K562 (cell line): ENCODE measurements around the gene TP63. TPM values are rescaled to one million over a fixed set of nuclear protein-coding genes. Genes with fewer than 3 reads are reported as not detected.

Experiments
- ATAC-seq: fragments of 200-7000 bp; cut with Tn5 transposase; 3 replicates; pipeline ENCODE4 v1.9.1; 2020; ENCODE audit warnings: moderate library complexity
- BruUV-seq: library from RNA; stranded (reverse); fragments of 400-500 nt; replicated peaks from 2 replicates; lab custom pipeline; 2021; lab: Mats Ljungman, UMichigan
- CTCF ChIA-PET: fragments of 300-600 bp; formaldehyde crosslinking; extraction: SDS; loops from one replicate; lab custom pipeline; 2021; ENCODE audit warnings: low intra/inter-chr PET ratio; lab: Yijun Ruan, JAX
- POLR2A ChIA-PET: fragments of 300-600, 350-650 bp; sonication (Branson Sonifier 250); formaldehyde crosslinking; extraction: SDS; loops from one replicate; lab custom pipeline; 2021; ENCODE audit warnings: antibody characterized with exemption, inconsistent platforms; lab: Yijun Ruan, JAX
- DNase-seq, 4 experiments: peaks; one replicate each; pipeline versions ENCODE4 v3.0.0 to v3.0.0-alpha.2; 2011 to 2018; ENCODE audit warnings: low spot score in 3 of 4, mixed read lengths in 3 of 4; ENCODE audit errors: extremely low read depth in 1 of 4
- FAIRE-seq: peaks from 2 replicates; lab custom pipeline; 2011; peaks lifted over from hg19 to GRCh38; lab: Jason Lieb, UNC
- H2AFZ ChIP-seq: 2 replicates; pipeline ENCODE4 v1.6.0; 2011; ENCODE audit warnings: low read depth, low read length, control low read depth, inconsistent platforms
- H3K27ac ChIP-seq: fragments of 200-600 bp; 3 replicates; pipeline ENCODE4 v1.8.0; 2011; ENCODE audit warnings: low read depth, mild to moderate bottlenecking, control low read depth, inconsistent platforms, low read length, moderate library complexity, mixed read lengths; ENCODE audit errors: extremely low read depth
- H3K27me3 ChIP-seq, 2 experiments: fragments of 300-600 bp in 1 of 2; 2 replicates in 1 of 2; 3 replicates in 1 of 2; pipeline versions ENCODE4 v1.6.0 to v1.8.0; 2011; ENCODE audit warnings: inconsistent platforms in 2 of 2, low read length in 2 of 2, mild to moderate bottlenecking in 1 of 2, mixed read lengths in 1 of 2, moderate library complexity in 1 of 2; ENCODE audit not compliant: control insufficient read depth in 2 of 2, insufficient read depth in 2 of 2
- H3K36me3 ChIP-seq: fragments of 300-600 bp; 3 replicates; pipeline ENCODE4 v1.8.0; 2011; ENCODE audit warnings: mild to moderate bottlenecking, low read length, inconsistent platforms; ENCODE audit not compliant: control insufficient read depth, insufficient read depth
- H3K4me1 ChIP-seq, 2 experiments: fragments of 200-600 bp in 1 of 2; replicated peaks in 1 of 2; 2 replicates in 1 of 2; 3 replicates in 1 of 2; pipeline versions ENCODE4 v1.5.1 to v1.8.0; 2011; ENCODE audit warnings: inconsistent platforms in 2 of 2, low read length in 2 of 2, mild to moderate bottlenecking in 1 of 2, mixed read lengths in 1 of 2, moderate library complexity in 1 of 2; ENCODE audit not compliant: control insufficient read depth in 2 of 2, insufficient read depth in 2 of 2
- H3K4me2 ChIP-seq: 2 replicates; pipeline ENCODE4 v1.6.1; 2011; ENCODE audit warnings: low read length, control low read depth, inconsistent platforms, mixed read lengths; ENCODE audit not compliant: insufficient read depth
- H3K4me3 ChIP-seq: fragments of 200-600 bp; sonication (generic), shearing (Covaris generic); 2 replicates; pipeline ENCODE4 v1.5.1; 2016; ENCODE audit warnings: control low read depth, inconsistent platforms
- H3K79me2 ChIP-seq: fragments of 200-600 bp; 3 replicates; pipeline ENCODE4 v1.8.0; 2011; ENCODE audit warnings: low read length, inconsistent platforms; ENCODE audit not compliant: control insufficient read depth, insufficient read depth
- H3K9ac ChIP-seq, 2 experiments: 2 replicates each; pipeline versions ENCODE4 v1.6.0 to v1.6.1; 2011; ENCODE audit warnings: low read depth in 2 of 2, low read length in 2 of 2, control low read depth in 1 of 2, inconsistent platforms in 1 of 2, mild to moderate bottlenecking in 1 of 2, mixed read lengths in 1 of 2; ENCODE audit not compliant: insufficient read depth in 1 of 2
- H3K9me1 ChIP-seq: one replicate; pipeline ENCODE4 v1.6.0; 2011; ENCODE audit warnings: inconsistent platforms, mild to moderate bottlenecking, low read length, moderate library complexity; ENCODE audit not compliant: control insufficient read depth, insufficient read depth
- H3K9me3 ChIP-seq: replicated peaks from 2 replicates; pipeline ENCODE4 v1.5.1; 2011; ENCODE audit warnings: low read depth, low read length, inconsistent platforms; ENCODE audit not compliant: control insufficient read depth, insufficient read depth
- H4K20me1 ChIP-seq: replicated peaks from 2 replicates; pipeline ENCODE4 v1.6.1; 2011; ENCODE audit warnings: low read length, inconsistent platforms, mixed read lengths; ENCODE audit not compliant: control insufficient read depth, insufficient read depth
- FOXJ2 ChIP-seq: fragments of 200-800 bp; sonication (Bioruptor generic); IDR thresholded peaks from 2 replicates; pipeline ENCODE4 v1.6.1; 2016; ENCODE audit warnings: missing genetic modification characterization, missing compliant biosample characterization
- HLTF ChIP-seq: fragments of 450-650 bp; IDR thresholded peaks from 2 replicates; pipeline ENCODE4 v1.6.1; 2016
- PRPF4 ChIP-seq: fragments of 200-400 bp; formaldehyde crosslinking; IDR thresholded peaks from one replicate; pipeline ENCODE4 v1.6.1; 2017; ENCODE audit warnings: low read length, low read depth, mild to moderate bottlenecking; ENCODE audit not compliant: insufficient read depth, poor library complexity, severe bottlenecking
- PYGO2 ChIP-seq: fragments of 450-650 bp; IDR thresholded peaks from 2 replicates; pipeline ENCODE4 v1.6.1; 2016; ENCODE audit warnings: mild to moderate bottlenecking, missing genetic modification characterization, moderate library complexity, missing compliant biosample characterization
- RFX7 ChIP-seq: fragments of 250-450 bp; sonication (Bioruptor Pico); IDR thresholded peaks from 2 replicates; pipeline ENCODE4 v1.5.1; 2021; ENCODE audit warnings: mild to moderate bottlenecking
- SMARCB1 ChIP-seq: IDR thresholded peaks from 2 replicates; pipeline ENCODE4 v1.6.1; 2011; ENCODE audit warnings: improper control_type of control experiment, low read depth; ENCODE audit not compliant: insufficient read length
- STAT5A ChIP-seq: IDR thresholded peaks from 2 replicates; pipeline ENCODE4 v1.6.1; 2012; ENCODE audit warnings: low read length, inconsistent platforms, borderline replicate concordance
- TEAD1 ChIP-seq, 2 experiments: fragments of 450-650 bp in 1 of 2; sonication (generic) in 1 of 2; formaldehyde crosslinking; IDR thresholded peaks; 2 replicates each; pipeline versions ENCODE4 v1.4.0 to v1.8.0; 2020 to 2022; ENCODE audit warnings: mild to moderate bottlenecking in 2 of 2, missing genetic modification reagents in 1 of 2
- ZBTB40 ChIP-seq, 2 experiments: fragments of 450-650 bp in 1 of 2; sonication (generic) in 1 of 2; formaldehyde crosslinking in 1 of 2; IDR thresholded peaks; 2 replicates each; pipeline versions ENCODE4 v1.7.1 to v1.9.0; 2016 to 2022; ENCODE audit warnings: inconsistent platforms in 1 of 2, mild to moderate bottlenecking in 1 of 2, missing genetic modification reagents in 1 of 2
- ZBTB5 ChIP-seq: fragments of 450-650 bp; IDR thresholded peaks from 2 replicates; pipeline ENCODE4 v1.6.1; 2017; ENCODE audit warnings: antibody characterized with exemption
- ZNF766 ChIP-seq: fragments of 200-800 bp; sonication (Bioruptor generic); conservative IDR thresholded peaks from 2 replicates; pipeline ENCODE4 v1.6.1; 2016; ENCODE audit warnings: missing genetic modification characterization, missing compliant biosample characterization
- WGBS: fragments of 100-300 bp; shearing (Covaris generic); methylation state at CpG from one replicate; pipeline ENCODE4 v1.1.6; 2016; ENCODE audit warnings: low coverage, mixed read lengths; ENCODE audit not compliant: insufficient coverage; ENCODE audit errors: missing lambda C conversion rate; 5-methylcytosine and 5-hydroxymethylcytosine counted together
- in situ Hi-C: fragments of 300-500 bp; cut with MboI; formaldehyde crosslinking; loops from 4 replicates; pipeline ENCODE4 v1.15.0; 2018; ENCODE audit warnings: inconsistent platforms, mixed read lengths
- intact Hi-C: fragments of 100-400 bp; cut with micrococcal nuclease; formaldehyde crosslinking; loops from 2 replicates; pipeline ENCODE4 v1.14.2; 2022
- polyA plus RNA-seq, 8 experiments: library from polyadenylated mRNA; depleted of rRNA in 4 of 8; stranded (reverse) in 5 of 8; unstranded in 3 of 8; fragments of >200 nt; fragmentation: Nextera tagmentation in 2 of 8; fragmentation: Illumina TruSeq in 1 of 8; extraction: Ambion mirVana in 2 of 8; extraction: Trizol in 1 of 8; gene quantifications; 2 replicates each; pipeline versions ENCODE4 v1.2.1 to v1.2.3, GENCODE V29; 2011 to 2014; ENCODE audit warnings: inconsistent platforms in 1 of 8, missing spikeins in 1 of 8
- total RNA-seq, 7 experiments: library from RNA; depleted of rRNA in 6 of 7; stranded (reverse); fragments of >200 nt in 6 of 7; fragmentation: Illumina TruSeq in 2 of 7; extraction: Trizol in 2 of 7; gene quantifications; 2 replicates each; pipeline versions ENCODE4 v1.2.1 to v1.2.3, GENCODE V29; 2011 to 2021; ENCODE audit warnings: low replicate concordance in 1 of 7

Gene TP63
- total and polyA plus RNA-seq, 9 of the 15 experiments (the other 6 are each of a cell fraction or from before 2014, with no cell fraction given) = 0.32 to 1.4 (median 0.50) TPM

GRCh38 chr3:189808246-189809007 lies 177.2 kb downstream of the TP63 start:
- Histone ChIP-seq H3K9ac (no peak overlapping the region), H3K79me2 (no peaks in the 10 kb centered on the region), H3K36me3 (no peaks in the 10 kb centered on the region), H3K27ac (no peak overlapping the region), H3K4me3 (no peak overlapping the region), H3K9me3 (no peaks in the 10 kb centered on the region), H3K4me2 (no peak overlapping the region), H3K9me1 (no peaks in the 10 kb centered on the region), H2AFZ (no peak overlapping the region), H4K20me1 (no peaks in the 10 kb centered on the region), H3K27me3 (no peaks in the 10 kb centered on the region), H3K4me1 (no peaks in the 10 kb centered on the region)
- FAIRE-seq = no peak
- no TSS peak for BruUV-seq
- intact Hi-C loops = no loop called here
- no peak for ATAC-seq
- DNase-seq = no peak
- CTCF ChIA-PET = no interaction called here
- POLR2A ChIA-PET = no interaction called here
- in situ Hi-C loops = no loop called here
- WGBS = under 1% methylated on average over 22 of the region's 29 CpGs
- no peak for TF ChIP-seq PYGO2 (tag)
- TF ChIP-seq ZBTB40 (IDR thresholded peaks at IDR 0.05) = no peak
- TF ChIP-seq ZBTB40 (CRISPR knock-in tag; IDR thresholded peaks at IDR 0.05) = no peak
- no peak for TF ChIP-seq TEAD1 (CRISPR knock-in tag; IDR thresholded peaks at IDR 0.05)
- no peak for TF ChIP-seq PRPF4
- no peak for TF ChIP-seq RFX7
- TF ChIP-seq SMARCB1 = no peak
- no peak for TF ChIP-seq HLTF
- TF ChIP-seq ZBTB5 = no peak
- no peak for TF ChIP-seq STAT5A
- no peak for TF ChIP-seq ZNF766 (CRISPR knock-in tag)
- no peak for TF ChIP-seq FOXJ2
